Stimulated activated CD8-positive, alpha-beta memory T cell treated with anti-CD3 and anti-CD28 coated beads, Interleukin-12 subunit alpha, Interleukin-12 subunit beta, amount 100 ng/mL, for 24 hours (primary cell): ENCODE measurements around the gene MRPL47.
A peak's percentile ranks its signal among the peaks of the same experiment; 100 is the strongest.

Experiments
- DNase-seq: peaks from one replicate; pipeline ENCODE4 v3.0.0-alpha.2; 2020; ENCODE audit errors: extremely low read depth

Gene MRPL47

GRCh38 chr3:179591313-179591712, 13.1 kb downstream of the MRPL47 start:
- no peak for DNase-seq

- no peak for DNase-seq
Measured at GRCh38 chr3:179590669-179591068, 13.8 kb downstream of the MRPL47 start.

- DNase-seq, result no peak
Measured at GRCh38 chr3:179589143-179589542, 15.3 kb downstream of the MRPL47 start.

GRCh38 chr3:179580992-179581391, 23.4 kb downstream of the MRPL47 start:
- no peak for DNase-seq

- DNase-seq, result no peak
Measured at GRCh38 chr3:179565496-179565895, 38.9 kb downstream of the MRPL47 start.

GRCh38 chr3:179563271-179563783, 41.1 kb downstream of the MRPL47 start:
- DNase-seq, result peak; percentile 53

GRCh38 chr3:179562591-179563270, 41.7 kb downstream of the MRPL47 start, which contains the start of gene ACTL6A:
TSS of gene ACTL6A (plus strand) at chr3:179562926. CDS start at chr3:179563093, 167 bp downstream.
- peak; percentile 98 for DNase-seq

GRCh38 chr3:179560791-179561190, 43.6 kb downstream of the MRPL47 start:
- DNase-seq, result no peak

GRCh38 chr3:179558742-179559364, 45.6 kb downstream of the MRPL47 start:
- peak; percentile 1 for DNase-seq

GRCh38 chr3:179551349-179552105, 52.9 kb downstream of the MRPL47 start:
- DNase-seq, result no peak

GRCh38 chr3:179546814-179547241, 57.6 kb downstream of the MRPL47 start:
- DNase-seq, result no peak

- DNase-seq, result no peak
Measured at GRCh38 chr3:179544981-179545645, 59.3 kb downstream of the MRPL47 start.

GRCh38 chr3:179542375-179542774, 62.1 kb downstream of the MRPL47 start:
- DNase-seq, result no peak

GRCh38 chr3:179541596-179541995, 62.8 kb downstream of the MRPL47 start:
- no peak for DNase-seq

GRCh38 chr3:179541094-179541493, 63.3 kb downstream of the MRPL47 start:
- no peak for DNase-seq
